HepG2 (cell line): Measurements from ENCODE around the gene SCO1. TPM values are rescaled to one million over a fixed set of nuclear protein-coding genes. Genes with fewer than 3 reads are reported as not detected.

ENCODE experiments used
- ATAC-seq: fragments of 200-7000 bp; cut with Tn5 transposase; 3 replicates; pipeline ENCODE4 v1.9.1; 2020; ENCODE audit warnings: mild to moderate bottlenecking, moderate library complexity
- BruUV-seq: library from RNA; stranded (reverse); fragments of 400-500 nt; replicated peaks from 2 replicates; lab custom pipeline; 2021; lab: Mats Ljungman, UMichigan
- CTCF ChIA-PET: fragments of 300-600 bp; formaldehyde crosslinking; extraction: SDS; loops from one replicate; lab custom pipeline; 2021; ENCODE audit warnings: low total read pairs, inconsistent platforms, low intra/inter-chr PET ratio; lab: Yijun Ruan, JAX
- POLR2A ChIA-PET: fragments of 350-600 bp; sonication (Branson Sonifier 250); formaldehyde crosslinking; loops from one replicate; lab custom pipeline; 2020; ENCODE audit warnings: antibody characterized with exemption, inconsistent platforms; lab: Yijun Ruan, JAX
- DNase-seq: peaks from one replicate; pipeline ENCODE4 v3.0.0-alpha.2; 2015; ENCODE audit warnings: low spot score
- FAIRE-seq: peaks from 3 replicates; lab custom pipeline; 2011; peaks lifted over from hg19 to GRCh38; lab: Jason Lieb, UNC
- H2AFZ ChIP-seq: one replicate; pipeline ENCODE4 v1.6.1; 2011; ENCODE audit warnings: low read length, inconsistent platforms
- H3K27ac ChIP-seq: fragments of 300-600 bp; 3 replicates; pipeline ENCODE4 v1.8.0; 2011; ENCODE audit warnings: mixed run types, mild to moderate bottlenecking, mixed read lengths, low read length, inconsistent platforms; ENCODE audit not compliant: insufficient read depth; ENCODE audit errors: extremely low read length
- H3K27me3 ChIP-seq, 2 experiments: fragments of 200-600 bp in 1 of 2; 2 replicates in 1 of 2; 3 replicates in 1 of 2; pipeline versions ENCODE4 v1.6.0 to v1.8.0; 2011; ENCODE audit warnings: low read length in 2 of 2, mild to moderate bottlenecking in 2 of 2, moderate library complexity in 2 of 2, inconsistent platforms in 1 of 2; ENCODE audit not compliant: insufficient read depth in 2 of 2, control insufficient read depth in 1 of 2
- H3K36me3 ChIP-seq, 2 experiments: fragments of 200-600 bp in 1 of 2; replicated peaks in 1 of 2; 2 replicates in 1 of 2; 3 replicates in 1 of 2; pipeline versions ENCODE4 v1.5.1 to v1.8.0; 2011; ENCODE audit warnings: low read length in 2 of 2, inconsistent platforms in 1 of 2; ENCODE audit not compliant: insufficient read depth in 2 of 2, control insufficient read depth in 1 of 2
- H3K4me1 ChIP-seq: 2 replicates; pipeline ENCODE4 v1.5.1; 2012; ENCODE audit warnings: low read length, inconsistent platforms; ENCODE audit not compliant: insufficient read depth
- H3K4me2 ChIP-seq: 2 replicates; pipeline ENCODE4 v1.6.0; 2011; ENCODE audit warnings: low read depth, low read length, inconsistent platforms
- H3K4me3 ChIP-seq, 3 experiments: fragments of 200-600 bp in 1 of 3; sonication (generic), shearing (Covaris generic) in 1 of 3; replicated peaks in 1 of 3; 2 replicates each; pipeline ENCODE4 v1.5.1; 2011 to 2016; ENCODE audit warnings: low read length in 3 of 3, inconsistent platforms in 2 of 3, low read depth in 2 of 3, mild to moderate bottlenecking in 2 of 3, control low read depth in 1 of 3, mixed read lengths in 1 of 3; ENCODE audit not compliant: insufficient read depth in 1 of 3
- H3K79me2 ChIP-seq: one replicate; pipeline ENCODE4 v1.6.1; 2011; ENCODE audit warnings: low read length, inconsistent platforms; ENCODE audit not compliant: insufficient read depth
- H3K9ac ChIP-seq: 2 replicates; pipeline ENCODE4 v1.6.0; 2011; ENCODE audit warnings: mild to moderate bottlenecking, low read depth, low read length, inconsistent platforms; ENCODE audit not compliant: insufficient read depth
- H3K9me3 ChIP-seq: 2 replicates; pipeline ENCODE4 v1.5.1; 2012; ENCODE audit warnings: mild to moderate bottlenecking, low read length
- H4K20me1 ChIP-seq: 2 replicates; pipeline ENCODE4 v1.6.0; 2011; ENCODE audit warnings: inconsistent platforms, mild to moderate bottlenecking, low read length, moderate library complexity; ENCODE audit not compliant: insufficient read depth
- ETV6 ChIP-seq: sonication (generic); formaldehyde crosslinking; conservative IDR thresholded peaks from 2 replicates; pipeline ENCODE4 v1.4.0; 2020; ENCODE audit warnings: missing genetic modification reagents
- FOXA3 ChIP-seq: IDR thresholded peaks from 2 replicates; pipeline ENCODE4 v1.6.1; 2016; ENCODE audit warnings: missing genetic modification reagents, missing compliant biosample characterization
- KDM6A ChIP-seq: IDR thresholded peaks from 2 replicates; pipeline ENCODE4 v1.6.1; 2016; ENCODE audit warnings: low read depth
- KMT2B ChIP-seq: IDR thresholded peaks from 2 replicates; pipeline ENCODE4 v1.6.1; 2016; ENCODE audit warnings: missing genetic modification reagents, missing compliant biosample characterization
- MAFK ChIP-seq, 2 experiments: IDR thresholded peaks in 1 of 2; conservative IDR thresholded peaks in 1 of 2; 2 replicates each; pipeline ENCODE4 v1.6.1; 2011; ENCODE audit warnings: improper control_type of control experiment in 2 of 2, low read length in 2 of 2
- MIER3 ChIP-seq: IDR thresholded peaks from 2 replicates; pipeline ENCODE4 v1.6.1; 2016; ENCODE audit warnings: missing compliant biosample characterization, borderline replicate concordance
- NFE2 ChIP-seq: sonication (generic); formaldehyde crosslinking; IDR thresholded peaks from 2 replicates; pipeline ENCODE4 v1.4.0; 2020; ENCODE audit warnings: missing genetic modification reagents
- NR2C2 ChIP-seq: sonication (generic); formaldehyde crosslinking; IDR thresholded peaks from 2 replicates; pipeline ENCODE4 v1.4.0; 2020; ENCODE audit warnings: missing genetic modification reagents, mild to moderate bottlenecking, moderate library complexity, borderline replicate concordance
- ZFP82 ChIP-seq: sonication (generic); formaldehyde crosslinking; IDR thresholded peaks from 2 replicates; pipeline ENCODE4 v1.5.1; 2020; ENCODE audit warnings: mild to moderate bottlenecking, missing genetic modification reagents, borderline replicate concordance
- ZNF775 ChIP-seq: sonication (generic); formaldehyde crosslinking; IDR thresholded peaks from 2 replicates; pipeline ENCODE4 v1.4.0; 2020; ENCODE audit warnings: missing genetic modification reagents, mild to moderate bottlenecking, moderate library complexity, borderline replicate concordance
- WGBS: methylation state at CpG from one replicate; pipeline ENCODE4 v1.1.6; 2017; ENCODE audit warnings: low lambda C conversion rate; 5-methylcytosine and 5-hydroxymethylcytosine counted together
- in situ Hi-C: cut with HindIII; loops from 2 replicates; pipeline ENCODE4 v1.10.0; 2017; ENCODE audit warnings: low pct_unique_long_range_greater_than_20kb; ENCODE audit not compliant: extremely low pct_ligation_motif_present
- intact Hi-C: fragments of 100-400 bp; cut with micrococcal nuclease; formaldehyde crosslinking; loops from one replicate; pipeline ENCODE4 v1.10.0; 2022; ENCODE audit not compliant: unreplicated experiment
- polyA plus RNA-seq, 8 experiments: library from polyadenylated mRNA; depleted of rRNA in 3 of 8; stranded (reverse) in 7 of 8; unstranded in 1 of 8; fragments of >200 nt; fragmentation: Illumina TruSeq in 4 of 8; extraction: Trizol in 4 of 8; gene quantifications; 2 replicates each; pipeline versions ENCODE4 v1.2.1 to v1.2.3, GENCODE V29; 2011 to 2016; ENCODE audit warnings: low read depth in 4 of 8, missing spikeins in 1 of 8, mixed read lengths in 1 of 8; ENCODE audit not compliant: insufficient read depth in 1 of 8
- total RNA-seq, 5 experiments: library from RNA; depleted of rRNA; stranded (reverse); fragments of >200 nt; fragmentation: Illumina TruSeq; extraction: Trizol; gene quantifications; 2 replicates each; pipeline ENCODE4 v1.2.3, GENCODE V29; 2016; ENCODE audit warnings: low read depth in 1 of 5
- TF ChIP-seq, protein P1 (sequence below): sonication (generic); formaldehyde crosslinking; conservative IDR thresholded peaks from 2 replicates; pipeline ENCODE4 v1.4.0; 2020; ENCODE audit warnings: missing genetic modification reagents
- TF ChIP-seq, protein P2 (sequence below), 2 experiments: sonication (generic) in 1 of 2; formaldehyde crosslinking in 1 of 2; IDR thresholded peaks; 2 replicates each; pipeline versions ENCODE4 v1.6.1 to v1.9.0; 2014 to 2022; ENCODE audit warnings: antibody characterized with exemption in 1 of 2, borderline replicate concordance in 1 of 2, inconsistent platforms in 1 of 2, low read depth in 1 of 2, missing genetic modification reagents in 1 of 2

Gene SCO1
- total and polyA plus RNA-seq, 2 of the 13 experiments (the other 11 are each of a cell fraction or from before 2014, with no cell fraction given): 11.4 to 50.3 TPM

DNA sequence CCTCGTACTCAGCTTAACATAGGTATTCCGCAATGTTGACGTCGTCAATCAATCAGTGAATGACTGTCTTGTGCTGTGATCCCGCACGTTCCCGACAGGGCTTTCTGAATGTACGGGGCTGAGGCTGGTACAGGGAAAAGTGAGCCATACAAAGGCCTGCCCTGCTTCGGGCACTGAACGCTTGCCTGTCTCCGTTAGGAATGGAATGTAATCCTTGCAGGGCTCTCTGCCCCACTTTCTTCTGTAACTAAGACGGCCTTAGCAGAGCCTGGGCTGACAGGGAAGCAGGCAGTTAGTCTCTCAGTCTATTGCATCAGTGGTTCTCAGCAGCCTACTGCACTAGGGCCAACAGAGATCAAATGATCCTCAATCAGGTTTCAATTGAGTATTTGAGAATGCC is 24.0 kb downstream of the SCO1 start:
- no TSS peak for BruUV-seq
- TF ChIP-seq ZNF775 (CRISPR knock-in tag) (no peak), KDM6A (CRISPR knock-in tag) (no peak), MIER3 (CRISPR knock-in tag) (no peak), FOXA3 (CRISPR knock-in tag) (no peak), NFE2 (CRISPR knock-in tag) (no peak), MAFK (conservative IDR thresholded peaks at IDR 0.05 in 1 of 2, IDR thresholded peaks at IDR 0.05 in 1 of 2; ENCODE audit: low read length in 2 of 2) (no peak), NR2C2 (CRISPR knock-in tag) (no peak), ZFP82 (CRISPR knock-in tag) (no peak), KMT2B (CRISPR knock-in tag) (no peak), ETV6 (no peak)
- TF ChIP-seq, protein P1, sequence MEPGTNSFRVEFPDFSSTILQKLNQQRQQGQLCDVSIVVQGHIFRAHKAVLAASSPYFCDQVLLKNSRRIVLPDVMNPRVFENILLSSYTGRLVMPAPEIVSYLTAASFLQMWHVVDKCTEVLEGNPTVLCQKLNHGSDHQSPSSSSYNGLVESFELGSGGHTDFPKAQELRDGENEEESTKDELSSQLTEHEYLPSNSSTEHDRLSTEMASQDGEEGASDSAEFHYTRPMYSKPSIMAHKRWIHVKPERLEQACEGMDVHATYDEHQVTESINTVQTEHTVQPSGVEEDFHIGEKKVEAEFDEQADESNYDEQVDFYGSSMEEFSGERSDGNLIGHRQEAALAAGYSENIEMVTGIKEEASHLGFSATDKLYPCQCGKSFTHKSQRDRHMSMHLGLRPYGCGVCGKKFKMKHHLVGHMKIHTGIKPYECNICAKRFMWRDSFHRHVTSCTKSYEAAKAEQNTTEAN (CRISPR knock-in tag): no peak
- TF ChIP-seq, protein P2, sequence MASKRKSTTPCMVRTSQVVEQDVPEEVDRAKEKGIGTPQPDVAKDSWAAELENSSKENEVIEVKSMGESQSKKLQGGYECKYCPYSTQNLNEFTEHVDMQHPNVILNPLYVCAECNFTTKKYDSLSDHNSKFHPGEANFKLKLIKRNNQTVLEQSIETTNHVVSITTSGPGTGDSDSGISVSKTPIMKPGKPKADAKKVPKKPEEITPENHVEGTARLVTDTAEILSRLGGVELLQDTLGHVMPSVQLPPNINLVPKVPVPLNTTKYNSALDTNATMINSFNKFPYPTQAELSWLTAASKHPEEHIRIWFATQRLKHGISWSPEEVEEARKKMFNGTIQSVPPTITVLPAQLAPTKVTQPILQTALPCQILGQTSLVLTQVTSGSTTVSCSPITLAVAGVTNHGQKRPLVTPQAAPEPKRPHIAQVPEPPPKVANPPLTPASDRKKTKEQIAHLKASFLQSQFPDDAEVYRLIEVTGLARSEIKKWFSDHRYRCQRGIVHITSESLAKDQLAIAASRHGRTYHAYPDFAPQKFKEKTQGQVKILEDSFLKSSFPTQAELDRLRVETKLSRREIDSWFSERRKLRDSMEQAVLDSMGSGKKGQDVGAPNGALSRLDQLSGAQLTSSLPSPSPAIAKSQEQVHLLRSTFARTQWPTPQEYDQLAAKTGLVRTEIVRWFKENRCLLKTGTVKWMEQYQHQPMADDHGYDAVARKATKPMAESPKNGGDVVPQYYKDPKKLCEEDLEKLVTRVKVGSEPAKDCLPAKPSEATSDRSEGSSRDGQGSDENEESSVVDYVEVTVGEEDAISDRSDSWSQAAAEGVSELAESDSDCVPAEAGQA (IDR thresholded peaks at IDR 0.05; ENCODE audit: low read depth): no peak
- TF ChIP-seq, protein P2 (CRISPR knock-in tag; IDR thresholded peaks at IDR 0.05; ENCODE audit: borderline replicate concordance): no peak
- TF ChIP-seq, all 625 proteins: peak for 0
- no peak overlapping the region for H2AFZ ChIP-seq
- H3K4me1 ChIP-seq: no peaks in the 10 kb centered on the region
- FAIRE-seq: no peak
- H3K79me2 ChIP-seq: no peaks in the 10 kb centered on the region
- intact Hi-C loops: no loop called here
- no peak for DNase-seq
- ChIA-PET CTCF (no interaction called here), POLR2A (no interaction called here)
- no peak overlapping the region for H3K27ac ChIP-seq
- H3K4me3 ChIP-seq: no peak overlapping the region
- H3K9ac ChIP-seq: no peak overlapping the region
- no peaks in the 10 kb centered on the region for H3K27me3 ChIP-seq
- H3K9me3 ChIP-seq: no peaks in the 10 kb centered on the region
- no peaks in the 10 kb centered on the region for H4K20me1 ChIP-seq
- 98% methylated on average over 11 of the region's 12 CpGs for WGBS
- no peak overlapping the region for H3K4me2 ChIP-seq
- in situ Hi-C loops: no loop called here
- H3K36me3 ChIP-seq: peaks cover 0 to 8% of the 10 kb centered on the region in 2 experiments; a peak in 1 of 5 replicates
- no peak for ATAC-seq
